Fibroblast of villous mesenchyme (primary cell): Measurements from ENCODE around the gene BID. TPM values are rescaled to one million over a fixed set of nuclear protein-coding genes. Genes with fewer than 3 reads are reported as not detected.

Experiments used
- DNase-seq: peaks from one replicate; pipeline ENCODE4 v3.0.0-alpha.2; 2010; ENCODE audit warnings: low read depth
- H3K4me3 ChIP-seq: 2 replicates; pipeline ENCODE4 v1.5.1; 2011; ENCODE audit warnings: low read depth, mild to moderate bottlenecking, low read length
- CTCF ChIP-seq: IDR thresholded peaks from 2 replicates; pipeline ENCODE4 v1.5.1; 2012; ENCODE audit warnings: low read depth, mild to moderate bottlenecking, low read length; ENCODE audit not compliant: insufficient read depth
- total RNA-seq: library from RNA; depleted of rRNA; stranded (reverse); fragments of >200 nt; gene quantifications from 2 replicates; pipeline ENCODE4 v1.2.3, GENCODE V29; 2012

The BID gene
- total RNA-seq, 1 donor: 19.4 TPM

DNA sequence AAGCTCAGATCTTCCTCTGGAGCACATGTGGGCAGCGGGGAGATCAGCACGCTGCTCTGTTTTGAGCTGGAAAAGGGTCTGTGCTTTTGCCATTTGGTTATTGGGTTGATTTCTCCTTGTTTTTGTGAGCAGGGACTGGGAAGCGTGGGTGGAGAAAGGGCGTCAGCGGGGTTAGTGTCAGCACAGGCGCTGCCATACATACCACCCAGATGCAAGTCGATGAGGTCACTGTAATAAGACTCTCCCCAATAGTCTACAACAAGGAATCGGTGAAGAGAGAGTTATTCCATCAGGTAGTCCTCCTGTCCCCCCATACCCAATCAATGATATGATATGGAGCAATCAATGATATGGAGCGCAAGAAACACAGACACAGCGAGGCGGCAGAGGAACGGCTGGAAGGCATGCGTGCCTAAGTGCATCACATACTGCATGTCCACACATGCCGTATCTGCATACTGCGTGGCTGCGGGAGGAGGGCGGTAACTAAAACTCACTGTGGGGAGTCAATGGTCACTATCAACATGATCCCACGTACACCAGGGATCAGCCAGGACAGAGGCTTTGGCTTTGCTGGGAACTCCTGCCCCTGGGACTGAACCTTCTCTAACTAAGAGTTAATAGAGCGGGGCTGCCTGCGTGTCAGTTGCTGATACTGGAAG is 29.5 kb upstream of the BID start:
- TF ChIP-seq CTCF: no peak
- no peak for DNase-seq
- no peak overlapping the region for H3K4me3 ChIP-seq

DNA sequence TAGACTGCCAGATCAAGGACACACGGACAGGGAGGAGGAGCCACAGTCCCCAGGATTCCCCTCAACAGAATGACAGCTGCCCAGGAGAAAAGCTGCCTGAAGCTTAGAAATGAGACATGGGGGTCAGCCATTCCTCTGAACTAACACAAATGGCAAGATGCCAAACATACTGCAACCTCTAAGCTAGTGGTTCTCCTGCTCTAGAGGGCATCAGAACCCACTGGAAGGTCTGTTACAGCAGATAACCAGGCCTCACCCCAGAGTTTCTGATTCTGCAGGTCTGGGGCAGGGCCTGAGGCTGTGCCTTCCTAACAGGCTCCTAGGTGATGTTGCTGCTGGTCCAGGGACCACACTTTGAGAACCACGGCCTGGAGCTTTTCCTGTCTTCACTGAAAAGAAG is 28.6 kb upstream of the BID start:
- no peak overlapping the region for H3K4me3 ChIP-seq
- DNase-seq: no peak
- no peak for TF ChIP-seq CTCF

DNA sequence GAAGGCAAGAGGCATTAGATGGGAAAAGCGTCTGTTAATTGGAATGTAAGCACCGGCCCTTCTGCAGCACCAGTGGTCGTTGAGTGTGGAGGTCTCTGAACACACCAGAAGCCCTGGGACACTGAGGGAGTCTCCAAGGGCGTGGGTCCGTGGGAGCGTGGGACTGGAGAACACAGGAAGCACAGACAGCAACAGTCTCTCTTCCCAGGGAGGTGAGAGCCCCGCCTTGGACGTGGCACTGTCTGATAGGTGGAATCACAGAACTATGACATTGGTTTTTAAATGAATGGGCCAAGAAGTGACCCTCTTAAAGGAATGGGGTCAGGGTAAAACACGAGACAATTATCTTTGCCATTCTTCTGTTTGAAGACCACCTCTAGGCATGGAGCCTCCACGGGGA is 28.1 kb upstream of the BID start:
- no peak for TF ChIP-seq CTCF
- no peak for DNase-seq
- H3K4me3 ChIP-seq: no peak overlapping the region

GRCh38 chr22:17797721-17798559 is 23.7 kb upstream of the BID start:
- no peak for DNase-seq
- H3K4me3 ChIP-seq: no peak overlapping the region
- TF ChIP-seq CTCF: no peak

DNA sequence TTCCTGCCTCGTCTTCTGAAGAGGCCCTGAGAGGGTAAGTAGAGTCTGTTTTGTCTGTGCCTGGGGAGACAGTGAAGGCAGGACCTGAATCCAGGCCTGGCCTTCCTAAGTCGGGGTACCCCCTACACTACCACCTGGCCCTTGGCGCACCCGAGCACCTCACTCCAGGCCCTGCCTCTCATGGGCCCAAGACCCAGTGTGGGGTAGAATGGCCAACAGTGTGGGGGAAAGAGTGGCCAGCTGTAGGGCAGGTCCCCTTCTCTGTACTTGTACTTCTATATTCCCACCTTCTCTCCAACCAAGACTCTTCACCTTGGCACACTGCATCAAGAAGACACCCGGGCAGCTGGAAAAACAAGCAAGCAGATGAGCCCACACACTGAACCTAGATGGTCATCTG is 22.4 kb upstream of the BID start:
- H3K4me3 ChIP-seq: no peak overlapping the region
- no peak for TF ChIP-seq CTCF
- no peak for DNase-seq

DNA sequence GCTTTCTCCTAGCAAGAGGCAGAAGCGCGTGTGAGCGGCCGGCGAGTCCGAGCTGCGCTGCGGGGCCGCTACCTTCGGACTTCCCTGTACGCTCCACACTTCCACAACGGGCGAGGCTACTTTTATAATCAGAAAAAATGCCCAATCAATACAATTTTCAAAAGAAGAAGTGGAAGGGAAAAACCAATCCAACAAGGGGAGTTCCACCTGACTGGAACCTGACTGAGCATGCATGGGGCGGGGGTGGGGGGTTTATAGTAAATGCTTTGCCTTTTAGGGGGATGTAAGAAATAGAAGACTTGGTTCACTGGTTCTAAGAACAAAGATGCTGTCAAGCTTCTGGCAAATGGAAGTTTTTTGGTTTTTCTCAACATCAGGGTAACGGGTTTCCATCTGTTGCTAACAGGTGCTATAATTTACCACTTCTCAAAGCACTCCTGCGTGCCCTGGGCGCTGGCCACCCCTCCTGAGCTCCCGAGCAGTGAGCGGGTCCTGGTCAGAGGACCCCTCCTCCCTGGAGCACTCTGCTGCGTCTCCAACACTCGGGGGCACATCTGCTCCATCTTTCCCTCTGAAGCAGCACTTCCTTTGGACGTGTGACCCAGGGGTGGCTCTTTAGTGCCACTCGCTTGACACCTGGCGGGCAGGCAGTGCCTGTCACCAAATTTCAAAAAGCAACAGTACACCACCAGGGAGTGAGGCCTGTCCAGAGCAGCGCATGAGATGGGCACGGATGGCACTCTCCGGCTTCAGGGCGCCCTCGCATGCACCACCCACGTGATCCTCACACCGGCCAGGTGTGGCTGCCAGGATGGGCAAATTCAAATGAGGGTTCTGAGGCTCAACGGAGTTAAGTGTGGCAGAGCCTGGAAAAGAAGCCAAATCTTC is 21.6 kb upstream of the BID start:
- TF ChIP-seq CTCF: no peak
- no peak overlapping the region for H3K4me3 ChIP-seq
- no peak for DNase-seq
